Endometrium (tissue), 2 donors: Measurements from ENCODE around the gene FEN1.

ENCODE experiments used
- FAIRE-seq: peaks from 2 replicates; lab custom pipeline; 2012; peaks lifted over from hg19 to GRCh38; lab: Jason Lieb, UNC
- donor health status: control.
- donor health status: control.

The FEN1 gene

DNA sequence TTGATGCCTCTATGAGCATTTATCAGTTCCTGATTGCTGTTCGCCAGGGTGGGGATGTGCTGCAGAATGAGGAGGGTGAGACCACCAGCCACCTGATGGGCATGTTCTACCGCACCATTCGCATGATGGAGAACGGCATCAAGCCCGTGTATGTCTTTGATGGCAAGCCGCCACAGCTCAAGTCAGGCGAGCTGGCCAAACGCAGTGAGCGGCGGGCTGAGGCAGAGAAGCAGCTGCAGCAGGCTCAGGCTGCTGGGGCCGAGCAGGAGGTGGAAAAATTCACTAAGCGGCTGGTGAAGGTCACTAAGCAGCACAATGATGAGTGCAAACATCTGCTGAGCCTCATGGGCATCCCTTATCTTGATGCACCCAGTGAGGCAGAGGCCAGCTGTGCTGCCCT lies 2.7 kb downstream of the FEN1 start:
- FAIRE-seq, result no peak

DNA sequence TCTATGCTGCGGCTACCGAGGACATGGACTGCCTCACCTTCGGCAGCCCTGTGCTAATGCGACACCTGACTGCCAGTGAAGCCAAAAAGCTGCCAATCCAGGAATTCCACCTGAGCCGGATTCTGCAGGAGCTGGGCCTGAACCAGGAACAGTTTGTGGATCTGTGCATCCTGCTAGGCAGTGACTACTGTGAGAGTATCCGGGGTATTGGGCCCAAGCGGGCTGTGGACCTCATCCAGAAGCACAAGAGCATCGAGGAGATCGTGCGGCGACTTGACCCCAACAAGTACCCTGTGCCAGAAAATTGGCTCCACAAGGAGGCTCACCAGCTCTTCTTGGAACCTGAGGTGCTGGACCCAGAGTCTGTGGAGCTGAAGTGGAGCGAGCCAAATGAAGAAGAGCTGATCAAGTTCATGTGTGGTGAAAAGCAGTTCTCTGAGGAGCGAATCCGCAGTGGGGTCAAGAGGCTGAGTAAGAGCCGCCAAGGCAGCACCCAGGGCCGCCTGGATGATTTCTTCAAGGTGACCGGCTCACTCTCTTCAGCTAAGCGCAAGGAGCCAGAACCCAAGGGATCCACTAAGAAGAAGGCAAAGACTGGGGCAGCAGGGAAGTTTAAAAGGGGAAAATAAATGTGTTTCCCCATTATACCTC lies 3.3 kb downstream of the FEN1 start:
- no peak for FAIRE-seq

DNA sequence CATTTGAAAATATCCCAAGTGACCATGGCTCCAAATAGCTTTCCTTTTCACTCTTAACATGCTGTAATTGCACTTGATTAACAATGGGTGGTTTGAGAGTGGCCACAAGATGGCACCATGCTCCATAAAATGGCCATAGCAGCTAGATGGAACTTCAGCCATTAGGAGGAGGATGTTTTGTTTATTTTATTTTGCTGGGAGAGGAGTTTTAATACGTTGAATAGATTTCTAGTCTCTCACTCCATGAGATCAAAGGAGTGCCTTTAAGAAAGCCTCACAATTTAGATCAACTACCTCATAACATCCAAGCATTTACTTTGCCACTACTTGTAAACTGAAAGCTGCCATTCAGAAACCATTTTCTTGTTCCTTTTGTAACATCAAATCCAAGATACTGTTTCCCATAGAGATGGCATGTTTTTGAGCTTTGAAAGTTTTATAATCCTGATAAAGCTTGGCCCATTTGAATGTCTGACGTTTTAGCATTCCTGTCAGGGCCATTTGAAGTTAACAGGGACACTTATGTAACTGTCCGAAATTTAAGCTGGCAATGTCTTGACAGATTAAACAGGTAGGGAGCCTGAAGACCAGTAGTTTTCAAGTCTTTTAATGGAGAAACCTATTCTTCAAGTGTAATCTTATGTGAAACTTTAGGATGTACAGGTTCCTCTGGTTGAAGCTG lies 4.7 kb downstream of the FEN1 start:
- peak; percentile 63 for FAIRE-seq

DNA sequence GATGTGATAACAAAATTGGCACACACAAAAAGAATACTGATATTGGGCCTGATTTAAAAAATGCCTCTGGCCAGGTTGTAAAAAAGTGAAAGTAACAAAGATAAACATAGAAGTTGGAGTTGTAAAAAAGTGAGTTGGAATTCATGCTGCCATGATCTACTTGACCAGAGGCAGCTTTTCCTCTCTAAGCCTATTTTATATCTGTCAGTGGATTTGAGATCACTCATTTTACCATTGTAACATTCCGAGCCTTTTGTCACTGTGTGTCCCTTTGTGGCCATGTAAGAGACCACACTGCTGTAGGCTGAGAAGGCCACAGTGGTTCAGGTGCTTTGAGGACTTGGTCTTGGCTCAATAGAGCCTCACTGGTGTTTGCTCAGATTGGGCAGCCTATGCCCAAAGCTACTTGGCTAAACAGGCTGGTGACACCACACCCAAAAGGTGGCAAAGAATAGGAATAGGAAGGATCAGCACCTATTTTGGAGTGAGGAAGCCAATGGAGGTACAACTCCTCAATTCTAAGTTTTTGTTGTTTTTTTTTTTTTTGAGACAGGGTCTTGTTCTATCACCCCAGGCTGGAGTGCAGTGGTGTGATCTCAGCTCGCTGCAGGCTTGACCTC lies 7.1 kb downstream of the FEN1 start:
- FAIRE-seq, result no peak

DNA sequence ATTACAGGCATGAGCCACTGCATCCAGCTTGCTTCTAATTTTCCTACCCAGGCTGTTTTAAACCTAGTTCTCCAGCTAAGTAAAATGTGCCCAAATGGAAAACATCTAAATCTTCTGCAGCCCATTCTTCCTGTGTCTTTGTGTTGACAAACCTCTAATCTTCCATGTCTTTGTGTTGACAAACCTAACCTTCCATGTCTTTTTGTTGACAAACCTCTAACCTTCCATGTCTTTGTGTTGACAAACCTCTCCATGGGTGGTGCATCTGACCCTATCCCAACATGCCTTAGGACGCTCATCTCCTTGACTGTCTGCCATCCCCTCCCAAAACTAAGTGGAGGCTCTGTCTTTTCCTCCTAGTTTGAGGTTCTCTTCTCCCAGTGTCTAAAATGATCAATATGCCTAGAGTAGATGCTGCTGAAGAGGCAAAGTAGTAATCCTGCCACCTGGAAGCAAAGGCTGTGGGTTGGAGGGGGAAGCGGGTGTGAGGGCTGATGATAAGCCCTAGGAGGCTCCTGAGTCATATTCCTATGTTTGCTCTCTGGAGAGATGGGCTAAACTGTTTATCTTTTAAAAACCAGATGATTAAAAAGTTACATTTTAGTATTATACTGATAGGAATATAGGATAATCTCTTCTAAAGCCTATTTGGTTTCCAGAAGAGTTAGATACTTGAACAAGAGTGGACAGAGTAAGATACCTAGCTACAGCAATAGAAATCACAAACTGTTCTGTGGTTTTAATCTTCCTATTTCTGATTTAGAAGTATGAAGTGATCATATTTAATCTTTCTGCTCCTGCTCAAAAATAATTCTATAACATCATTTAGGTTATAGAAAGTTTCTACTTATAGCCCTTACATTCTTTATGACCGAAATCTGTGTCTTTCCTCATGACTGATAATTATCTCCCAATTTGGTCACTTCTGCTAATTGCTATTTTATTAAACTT lies 7.9 kb downstream of the FEN1 start:
- no peak for FAIRE-seq

DNA sequence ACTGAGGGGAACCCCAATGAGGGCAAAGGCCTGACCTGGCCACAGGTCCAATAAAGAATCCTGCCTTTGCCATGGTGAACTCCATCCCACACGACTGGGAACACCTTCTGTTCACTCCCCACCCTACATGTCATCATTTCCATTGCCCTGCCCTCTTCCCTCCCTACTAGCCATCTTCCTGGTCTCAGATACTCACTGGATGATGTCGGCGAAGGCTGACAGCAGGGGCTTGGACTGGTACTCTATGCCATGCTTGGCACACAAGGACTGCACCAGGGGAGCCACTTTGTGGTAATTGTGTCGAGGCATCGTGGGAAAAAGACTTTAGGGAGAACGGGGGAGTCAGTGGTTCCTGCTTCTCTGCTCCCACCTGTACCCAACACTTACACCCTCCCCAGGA lies 9.9 kb downstream of the FEN1 start:
- FAIRE-seq, result no peak

DNA sequence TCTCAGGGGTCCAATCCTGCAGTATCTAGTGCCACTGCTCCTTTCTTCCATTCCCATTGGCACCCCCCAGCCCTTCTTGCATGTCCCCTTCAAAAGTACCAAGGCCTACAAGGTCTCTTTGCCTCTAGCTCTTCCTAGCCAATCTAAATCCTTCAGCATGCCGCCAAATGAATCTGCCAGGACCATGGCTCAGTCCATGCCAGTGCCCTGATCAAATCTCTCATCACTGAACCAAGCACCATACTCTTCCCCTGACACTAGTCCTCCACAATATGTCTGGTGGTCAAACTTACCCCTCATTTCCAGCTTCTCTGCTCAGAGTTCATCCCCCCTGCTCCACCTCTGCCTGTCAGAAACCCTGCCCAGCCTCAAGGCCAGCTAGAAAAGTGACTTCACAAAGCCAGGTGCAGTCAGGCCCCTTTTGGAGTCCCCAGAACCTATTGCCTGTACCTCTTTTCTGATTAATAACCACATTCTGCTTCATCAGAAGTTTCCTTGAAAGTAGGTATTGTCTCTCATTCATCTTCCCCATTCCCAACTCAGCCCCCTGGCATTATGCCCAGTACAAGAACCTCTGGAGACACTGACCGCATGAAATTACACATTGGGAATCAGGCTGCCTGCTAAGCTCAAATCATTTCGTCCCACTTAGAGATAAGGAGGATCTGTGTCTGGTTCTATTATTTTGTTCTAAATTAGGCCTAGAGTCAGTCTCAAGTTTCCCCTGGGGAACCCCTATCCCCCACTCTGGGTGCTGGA lies 11.4 kb downstream of the FEN1 start:
- FAIRE-seq, result no peak

DNA sequence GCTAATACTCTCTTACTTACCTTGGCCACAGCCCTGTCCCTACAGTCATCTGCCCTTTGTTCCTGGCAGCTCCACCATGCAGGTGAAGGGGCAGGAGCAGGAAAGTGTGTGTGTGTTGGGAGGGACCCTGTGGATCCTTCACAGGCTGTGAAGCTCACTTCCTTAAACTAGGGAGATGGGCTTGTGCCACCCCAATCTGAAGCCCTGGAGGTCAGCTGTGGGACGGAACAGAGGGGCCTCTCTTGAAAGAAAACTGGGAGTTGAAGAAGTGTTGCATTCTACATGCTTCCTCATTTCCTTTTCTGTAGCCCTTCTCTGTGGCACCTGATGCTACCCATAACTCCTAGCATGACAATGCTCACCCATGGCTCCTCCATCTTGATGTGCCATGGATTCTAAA lies 12.4 kb downstream of the FEN1 start:
- no peak for FAIRE-seq

DNA sequence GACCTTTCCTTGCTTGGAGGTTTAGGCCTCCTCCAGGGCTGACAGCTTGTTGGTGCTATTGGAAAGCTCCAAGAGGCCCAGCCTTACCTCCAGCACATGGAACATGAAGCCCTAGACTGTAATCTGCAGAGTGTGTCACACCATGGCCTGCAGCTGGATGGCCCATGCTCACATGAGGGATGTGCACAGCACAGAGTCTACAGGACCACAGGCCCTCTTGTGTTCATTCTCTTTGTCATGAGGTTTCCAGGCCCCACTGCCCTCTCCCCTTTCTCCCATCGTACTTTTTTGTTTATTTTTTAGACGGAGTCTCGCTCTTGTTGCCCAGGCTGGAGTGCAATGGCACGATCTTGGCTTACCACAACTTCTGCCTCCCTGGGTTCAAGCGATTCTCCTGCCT lies 14.1 kb downstream of the FEN1 start:
- no peak for FAIRE-seq

DNA sequence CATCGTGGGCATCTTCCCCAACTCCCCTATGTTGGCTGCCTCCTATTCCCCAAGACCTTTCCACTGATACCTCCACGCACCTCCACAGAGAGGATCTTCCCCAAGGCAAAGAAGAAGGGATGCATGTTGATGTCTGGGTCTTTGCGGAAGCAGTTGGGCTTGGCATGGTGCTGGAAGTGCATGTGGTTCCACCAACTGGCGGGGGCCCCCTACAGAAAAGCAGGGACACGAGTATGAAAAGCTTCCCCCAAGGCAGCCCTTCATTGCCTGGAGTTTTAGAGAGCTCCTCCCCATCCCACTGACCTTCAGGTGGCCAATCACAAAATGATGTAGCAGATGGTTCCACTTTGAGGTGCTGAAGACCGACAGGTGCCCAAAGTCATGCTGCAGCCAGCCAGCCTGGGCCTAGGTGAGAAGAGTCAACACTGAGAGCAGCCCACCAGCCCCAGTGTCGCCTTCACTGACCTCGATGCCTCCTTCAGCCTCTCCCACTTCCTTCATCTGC lies 18.0 kb downstream of the FEN1 start:
- FAIRE-seq, result no peak

DNA sequence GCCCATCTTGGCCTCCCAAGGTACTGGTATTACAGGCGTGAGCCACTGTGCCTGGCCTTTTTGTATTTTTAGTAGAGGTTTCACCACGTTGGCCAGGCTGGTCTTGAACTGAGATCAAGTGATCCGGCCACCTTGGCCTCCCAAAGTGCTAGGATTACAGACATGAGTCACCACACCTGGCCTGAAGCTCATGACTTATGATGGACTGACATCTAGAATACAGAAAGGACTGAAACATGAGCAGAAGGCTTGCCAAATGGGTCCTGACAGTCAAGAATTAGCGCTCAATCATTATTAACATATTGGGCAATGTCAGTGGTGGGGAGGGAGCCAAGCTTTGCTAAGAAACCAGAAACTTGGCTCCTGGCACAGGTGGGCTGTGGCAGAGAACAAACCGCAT lies 19.1 kb downstream of the FEN1 start:
- no peak for FAIRE-seq

DNA sequence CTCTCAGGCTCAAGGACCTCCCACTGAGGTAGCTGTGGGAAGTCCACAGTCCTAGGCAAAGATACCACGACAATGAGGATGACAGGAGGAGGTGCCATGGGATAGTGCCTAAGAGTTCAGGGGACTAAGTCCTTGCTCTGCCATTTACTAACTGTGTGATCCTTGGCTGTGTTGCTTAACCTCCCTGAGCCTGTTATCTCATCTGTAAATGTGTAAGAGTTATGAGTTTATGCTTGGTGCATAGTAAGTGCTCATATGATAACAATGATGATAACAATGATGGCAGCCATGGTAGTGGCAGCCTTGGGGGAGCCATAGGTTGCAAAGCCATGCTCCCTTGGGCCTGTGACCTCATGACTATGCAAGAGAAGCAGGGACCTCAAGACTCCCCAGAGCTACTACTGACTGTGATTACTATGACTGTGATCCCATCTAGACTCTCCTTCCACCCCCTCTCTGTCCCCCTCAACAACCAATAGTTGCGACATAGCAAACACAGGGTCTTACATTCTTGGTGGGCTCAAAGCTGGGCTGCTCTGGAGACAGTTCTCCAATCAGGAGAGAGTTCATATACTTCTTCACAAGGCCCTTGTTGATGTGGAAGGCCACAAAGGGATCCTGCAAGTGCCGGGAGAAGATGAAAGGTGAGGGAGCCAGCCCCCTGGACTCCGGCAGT lies 20.2 kb downstream of the FEN1 start:
- no peak for FAIRE-seq

DNA sequence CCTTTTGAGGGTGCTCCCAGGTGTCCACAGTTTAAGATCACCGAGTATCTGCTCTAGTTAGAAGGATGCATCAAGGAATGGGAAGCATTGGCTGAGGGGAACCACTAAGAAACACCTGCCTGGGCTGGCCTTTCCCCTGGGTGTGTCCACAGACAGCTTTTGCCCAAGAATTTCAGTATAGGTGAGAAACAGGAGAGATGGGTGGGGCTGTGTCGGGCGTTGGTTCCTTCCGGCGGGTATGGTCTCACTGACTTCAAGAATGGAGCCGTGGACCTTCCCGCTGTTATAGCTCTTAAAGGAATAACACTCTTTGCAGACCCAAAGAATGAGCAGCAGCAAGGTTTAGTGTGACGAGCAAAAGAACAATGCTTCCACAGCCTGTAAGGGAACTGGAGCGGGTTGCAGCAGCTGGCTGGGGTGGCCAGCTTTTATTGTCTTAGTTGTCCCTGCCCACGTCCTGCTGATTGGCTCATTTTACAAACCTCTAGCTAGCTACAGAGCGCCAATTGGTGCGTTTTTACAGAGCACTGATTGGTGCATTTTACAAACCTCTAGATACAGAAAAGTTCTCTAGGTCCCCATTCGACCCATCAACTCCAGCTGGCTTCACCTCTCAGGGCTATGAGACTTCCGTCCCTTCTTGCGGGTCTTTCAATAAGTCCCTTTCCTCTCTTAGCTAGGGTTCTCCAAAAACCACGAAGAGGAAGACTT lies 21.7 kb downstream of the FEN1 start:
- FAIRE-seq, result no peak

DNA sequence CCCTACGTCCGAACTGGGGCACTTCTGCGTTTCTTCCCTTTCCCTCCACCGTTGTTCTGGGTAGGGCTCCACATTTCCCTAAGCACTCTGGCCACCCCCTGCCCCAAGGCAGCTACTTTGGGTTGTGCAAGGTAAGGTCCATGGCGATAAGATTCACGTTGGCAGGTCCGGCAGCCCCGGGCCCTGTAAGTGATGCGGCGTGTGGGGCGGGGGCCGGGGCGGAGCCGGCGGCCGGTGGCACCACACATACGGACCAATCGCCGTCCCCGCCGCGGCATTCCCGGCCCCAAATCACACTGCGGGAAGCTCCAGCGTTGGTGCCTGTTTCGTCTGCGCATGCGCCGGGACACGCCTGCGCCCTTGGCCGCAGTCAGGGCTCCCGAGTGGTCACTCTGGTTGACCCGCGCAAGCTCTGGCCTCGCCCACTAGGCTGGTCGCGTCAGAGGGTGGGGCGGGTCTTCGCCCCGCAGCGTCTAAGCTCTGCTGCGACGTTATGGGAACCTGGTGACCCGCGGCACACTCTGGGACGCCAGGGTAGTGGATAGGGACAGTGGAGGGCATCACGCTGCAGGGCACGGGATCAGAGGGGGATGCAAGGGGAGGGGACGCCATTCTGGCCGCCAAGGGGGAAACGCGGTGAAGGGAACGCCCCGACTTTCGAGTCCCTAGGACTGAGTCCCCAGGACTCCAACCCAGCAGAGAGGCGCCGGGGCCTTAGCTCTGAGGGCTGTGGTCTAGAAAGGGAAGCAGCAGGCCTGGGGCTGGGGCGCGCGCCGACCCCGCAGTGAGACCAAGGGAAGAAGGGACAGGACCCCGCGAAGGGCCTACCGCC lies 22.5 kb downstream of the FEN1 start:
- no peak for FAIRE-seq

DNA sequence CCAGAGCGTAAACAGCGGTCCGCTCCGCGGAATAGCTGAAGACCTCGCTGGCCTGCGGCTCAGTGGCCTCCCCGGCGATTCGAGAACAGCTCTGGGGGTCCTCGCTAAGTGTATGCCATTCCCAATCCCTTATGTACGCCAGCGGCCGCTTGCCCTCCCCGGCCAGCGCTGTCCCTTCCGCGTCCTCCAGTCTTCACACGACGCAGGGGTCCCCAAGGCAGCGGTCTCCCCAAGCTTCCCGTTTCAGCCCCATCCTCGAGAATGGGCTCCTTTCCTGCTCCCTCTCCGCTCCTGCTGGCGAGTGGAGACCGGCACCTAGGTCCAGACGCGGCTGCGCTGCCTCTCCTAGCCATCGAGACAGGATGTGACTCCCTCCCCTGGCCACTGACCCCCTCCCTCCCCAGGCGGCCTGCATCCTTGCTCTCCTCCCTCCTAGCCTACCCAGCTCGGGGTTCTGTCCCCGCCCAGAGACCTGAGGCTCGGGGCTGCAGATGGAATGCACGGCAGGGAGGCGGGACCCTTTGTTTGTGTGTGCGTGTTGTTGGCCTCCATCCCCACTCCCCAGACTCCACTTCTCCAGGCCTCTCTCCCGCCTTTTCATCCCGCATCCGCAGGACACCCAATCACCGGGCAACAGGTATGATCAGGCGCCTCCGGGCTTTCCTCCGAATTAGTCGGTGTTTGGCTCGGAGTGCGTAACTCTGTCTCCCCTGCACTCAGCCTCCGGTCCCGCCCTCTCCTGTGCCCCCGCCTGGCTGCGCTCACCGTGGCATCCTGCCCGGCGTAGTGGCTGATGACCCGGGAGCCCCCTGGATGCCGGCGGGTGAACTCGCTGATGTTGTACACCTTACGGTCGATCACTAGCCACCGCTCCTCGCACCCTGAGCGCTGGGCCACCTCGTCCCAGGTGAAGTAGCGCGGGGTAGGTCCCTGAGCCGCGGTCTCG lies 23.4 kb downstream of the FEN1 start:
- FAIRE-seq, result no peak

DNA sequence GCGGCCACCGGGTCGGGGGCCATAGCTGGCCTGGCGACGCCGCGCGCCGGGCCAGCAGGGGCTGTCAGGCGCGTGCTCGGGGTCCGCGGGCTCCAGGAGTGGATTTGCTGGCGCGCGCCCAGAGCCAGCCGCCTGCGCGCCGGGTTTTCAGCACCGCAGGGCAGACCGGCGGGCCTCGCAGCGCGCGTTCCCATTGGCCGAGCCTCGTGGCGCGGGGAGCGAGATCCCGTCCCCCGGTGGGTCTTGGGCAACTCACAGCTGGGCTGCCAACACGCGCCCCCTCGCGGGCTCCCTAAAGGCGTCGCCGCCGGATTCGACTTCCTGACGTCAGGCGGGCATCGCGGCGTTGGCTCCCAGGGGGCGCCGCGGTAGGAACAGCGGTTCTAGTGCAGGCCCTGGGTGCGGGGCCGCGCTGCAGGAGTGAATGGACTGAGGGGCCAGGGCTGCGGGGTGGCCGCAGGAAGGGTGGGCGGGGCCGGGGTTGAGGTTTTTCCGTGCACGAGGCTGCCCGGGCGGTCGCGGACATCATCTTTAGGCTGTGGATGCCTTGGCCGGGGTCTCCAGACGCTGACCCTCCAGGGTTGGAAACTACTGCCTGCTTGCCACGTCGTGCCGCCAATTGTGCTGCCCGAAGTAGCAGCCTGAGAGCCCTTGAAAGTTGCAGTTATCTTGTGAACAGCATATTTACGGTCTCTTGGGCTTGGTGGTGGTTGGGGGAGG lies 24.2 kb downstream of the FEN1 start, which contains the start of gene FADS1:
Gene FADS1, minus strand, starts transcription at position 268 of the 720 bp plus-strand sequence. Its CDS starts 74 bp downstream, at position 194.
- FAIRE-seq, result no peak

DNA sequence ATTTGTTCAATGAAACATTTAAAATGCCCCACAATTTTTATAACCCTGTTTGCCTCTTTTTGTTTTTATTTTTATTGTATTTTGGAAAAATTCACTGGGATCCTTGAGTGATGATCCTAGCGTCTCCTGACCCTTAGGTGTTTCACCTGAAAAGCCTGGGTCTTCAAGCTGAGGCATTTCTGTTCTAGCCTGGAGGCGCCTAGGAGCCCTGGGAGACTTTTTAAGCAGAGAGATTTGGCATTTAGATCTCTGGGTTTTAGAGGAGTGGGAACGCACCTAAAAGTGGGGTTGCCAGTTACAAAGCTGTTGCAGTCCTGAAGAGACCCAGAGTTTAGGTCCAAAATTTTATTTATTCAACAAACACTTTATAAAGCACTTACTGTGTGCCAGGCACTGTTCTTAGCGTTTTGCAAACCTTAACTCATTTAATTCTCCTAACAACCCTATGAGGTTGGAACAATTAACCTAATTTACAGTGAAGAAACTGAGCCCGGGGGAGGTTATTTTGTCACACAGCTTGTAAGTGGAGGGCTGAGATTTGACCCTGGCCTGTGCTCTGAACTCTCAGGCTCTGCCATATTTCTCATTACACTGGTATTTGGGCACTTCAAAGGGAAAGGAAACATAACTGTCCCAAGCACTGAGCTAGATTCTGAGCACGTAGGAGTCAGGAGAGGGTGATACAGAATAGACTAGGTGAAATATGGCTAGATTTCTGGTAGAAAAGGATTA lies 24.9 kb downstream of the FEN1 start:
- no peak for FAIRE-seq
